Retina (tissue), 1 donor: Measurements from ENCODE around the gene SLC12A1.

Experiments used
- DNase-seq: peaks from one replicate; pipeline ENCODE4 v3.0.0-alpha.2; 2016

SLC12A1 gene

DNA sequence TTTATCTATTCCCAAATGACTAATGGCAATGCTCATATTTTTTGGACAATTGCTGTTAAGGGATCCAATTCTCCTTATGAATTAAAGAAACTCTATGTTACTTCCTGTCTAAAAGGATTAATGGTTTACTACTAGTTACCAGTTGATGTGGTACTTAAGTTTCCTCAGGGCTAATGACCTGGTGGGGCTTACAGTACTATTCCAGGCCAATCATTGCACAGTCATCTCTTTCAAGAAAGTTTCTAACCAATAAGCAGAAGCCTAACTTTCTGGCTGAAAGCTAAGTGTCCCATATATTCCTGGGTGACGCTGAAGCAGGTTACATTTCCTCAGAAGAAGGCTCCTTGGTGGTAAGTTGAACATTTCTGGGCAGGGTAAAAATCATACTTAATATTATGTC, at the start of gene SLC12A1:
Gene SLC12A1, plus strand, starts transcription at position 322 of the 400 bp plus-strand sequence. CDS start 1,418 bp downstream, outside the sequence.
- DNase-seq = no peak

DNA sequence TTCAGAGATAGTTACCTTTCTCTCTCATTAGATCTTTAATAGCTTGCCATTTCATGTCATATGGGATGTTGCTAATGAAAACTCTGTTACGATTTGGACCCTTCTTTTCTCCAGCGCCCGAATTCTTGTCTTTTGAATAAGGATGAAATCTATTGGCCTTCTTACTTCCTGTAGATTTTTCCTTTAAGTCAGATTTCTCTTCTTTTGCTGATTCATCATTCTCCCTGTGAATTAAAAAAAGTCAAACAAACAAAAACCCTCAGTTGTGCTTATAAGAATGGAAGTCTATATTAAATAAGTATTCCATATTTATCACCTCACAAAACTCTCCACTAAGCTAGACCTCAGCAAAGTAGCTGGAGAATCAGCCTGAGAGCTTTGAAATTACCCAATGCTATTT, 37.5 kb upstream of the SLC12A1 start:
- no peak for DNase-seq

DNA sequence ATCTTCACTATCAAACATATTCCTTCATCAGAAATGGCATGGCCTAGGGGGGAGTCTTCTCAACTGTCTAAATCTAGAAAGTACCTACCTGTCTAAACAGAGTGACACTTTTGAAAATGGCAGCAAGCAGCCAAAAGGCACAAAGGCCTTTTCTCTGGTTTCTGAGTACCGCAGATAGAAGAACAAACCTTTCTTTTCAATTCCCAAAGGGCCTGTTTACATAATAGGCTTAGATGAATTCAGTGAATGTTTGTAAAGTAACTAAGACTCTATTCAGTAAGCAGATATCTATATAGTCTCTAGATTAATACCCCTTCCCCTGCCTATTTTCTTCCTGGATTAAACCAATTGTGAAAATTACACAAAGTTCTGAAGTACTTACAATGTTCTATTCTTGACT, 35.1 kb upstream of the SLC12A1 start:
- no peak for DNase-seq

DNA sequence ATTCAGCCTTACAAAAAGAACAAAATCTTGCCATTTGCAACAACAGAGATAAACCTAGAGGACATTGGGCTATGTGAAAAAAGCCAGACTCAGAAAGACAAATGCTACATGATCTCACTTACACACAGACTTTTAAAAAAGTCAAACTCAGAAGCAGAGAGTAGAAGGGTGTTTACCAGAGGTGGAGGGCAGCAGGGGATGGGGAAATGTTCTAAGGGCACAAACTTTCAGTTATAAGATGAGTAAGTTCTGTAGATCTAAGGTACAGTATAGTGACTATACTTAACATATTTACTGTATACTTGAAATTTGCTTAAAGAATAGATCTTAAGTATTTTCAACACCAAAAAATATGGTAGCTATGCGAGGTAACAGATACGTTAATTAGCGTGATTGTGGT, 31.0 kb upstream of the SLC12A1 start:
- DNase-seq = no peak

DNA sequence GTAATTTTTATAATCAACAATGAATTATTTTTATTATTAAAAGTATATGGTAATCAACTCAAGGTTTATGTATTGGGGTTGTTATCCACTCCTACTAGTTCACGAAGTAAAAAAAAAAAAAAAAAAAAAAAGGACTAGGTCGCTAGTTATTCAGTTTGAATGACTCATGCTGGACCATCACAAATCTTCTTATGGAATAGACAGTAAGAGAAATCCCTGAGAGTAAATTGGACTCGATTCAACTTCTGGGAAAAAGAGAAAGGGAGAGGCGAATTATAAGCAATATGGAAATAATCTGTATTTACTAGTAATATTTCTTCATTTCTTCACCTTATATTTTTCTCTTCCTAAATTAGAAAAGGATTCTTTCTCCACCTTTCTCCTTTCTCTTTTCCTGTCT, 30.0 kb upstream of the SLC12A1 start:
- DNase-seq = no peak

DNA sequence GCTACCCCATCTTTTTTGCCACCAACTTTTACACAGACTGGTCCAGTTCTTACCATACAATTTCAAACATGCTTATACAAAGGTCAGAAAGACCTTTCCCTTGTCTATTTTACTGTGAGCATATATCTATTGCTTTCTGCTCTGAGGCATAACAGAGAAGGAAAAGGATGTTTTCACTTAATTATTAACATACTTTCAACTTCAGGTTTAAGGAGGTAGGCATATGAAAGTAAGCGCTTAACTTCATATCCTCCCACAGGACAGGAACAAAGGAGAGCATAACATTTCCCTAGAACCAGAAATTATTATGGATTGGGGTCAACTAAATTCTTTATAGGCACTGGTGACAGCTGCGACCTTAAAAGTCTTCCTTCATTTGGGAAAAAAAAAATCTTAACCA, 29.1 kb upstream of the SLC12A1 start:
- DNase-seq = no peak

- DNase-seq = peak; percentile 91
Measured at GRCh38 chr15:48177383-48177765, 28.7 kb upstream of the SLC12A1 start.

GRCh38 chr15:48177766-48178647, 28.1 kb upstream of the SLC12A1 start, which contains the start of gene MYEF2:
Gene MYEF2, minus strand, starts transcription at chr15:48178295. Its CDS starts 58 bp downstream, at chr15:48178237.
- peak; percentile 92 for DNase-seq

GRCh38 chr15:48178648-48178931, 27.5 kb upstream of the SLC12A1 start:
- no peak for DNase-seq

GRCh38 chr15:48182749-48183148, 23.4 kb upstream of the SLC12A1 start:
- DNase-seq = no peak

DNA sequence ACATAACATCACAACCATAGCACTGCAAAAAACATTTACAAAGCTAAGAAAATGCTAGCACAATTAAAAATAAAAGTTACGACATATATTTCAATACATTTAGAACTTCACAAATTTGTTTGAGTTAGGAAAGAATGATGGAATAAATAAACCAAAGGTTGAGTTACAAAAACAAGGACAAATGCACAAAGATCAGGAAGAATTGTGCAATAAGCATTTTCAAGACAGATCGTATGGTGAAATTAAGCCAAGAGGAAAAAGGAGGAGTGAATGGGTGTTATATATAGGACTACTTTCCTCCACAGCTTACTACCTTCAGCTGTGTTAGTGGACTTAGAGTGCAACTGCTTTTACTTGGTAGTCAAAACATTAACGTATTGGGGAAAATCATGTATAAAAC, 20.6 kb upstream of the SLC12A1 start:
- DNase-seq = no peak

- DNase-seq = no peak
Measured at GRCh38 chr15:48186271-48186670, 19.8 kb upstream of the SLC12A1 start.

DNA sequence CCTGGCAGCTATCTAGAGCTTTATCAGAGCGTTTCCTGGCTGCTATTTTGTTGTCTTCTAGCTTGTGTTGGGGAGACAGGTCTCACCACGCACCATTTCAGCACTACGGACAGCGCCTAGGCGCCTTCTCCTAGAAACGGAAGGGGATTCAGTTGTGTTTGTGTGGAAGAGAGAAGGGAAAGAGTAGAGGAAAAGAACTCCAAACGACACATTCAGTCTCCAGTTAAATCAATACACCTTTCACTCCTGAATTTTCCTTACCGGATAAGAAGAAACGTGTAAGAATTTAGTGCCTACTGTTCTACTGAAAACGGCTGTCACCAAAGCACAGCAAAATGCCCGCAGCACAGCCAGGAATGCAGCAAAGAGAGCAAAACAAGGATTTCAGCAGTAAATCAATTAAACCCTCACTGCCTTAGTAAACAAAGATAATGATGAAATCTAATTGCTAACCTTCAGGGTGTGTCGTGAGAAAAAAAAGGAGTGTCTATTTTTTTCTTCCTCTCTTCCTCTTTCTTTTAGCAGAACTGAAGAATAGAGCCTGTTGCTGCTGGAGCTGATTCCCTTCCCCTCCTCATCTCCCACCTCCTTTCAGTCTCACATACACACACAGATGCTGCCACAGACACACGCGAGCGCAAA, 15.0 kb upstream of the SLC12A1 start:
- peak; percentile 73 for DNase-seq

DNA sequence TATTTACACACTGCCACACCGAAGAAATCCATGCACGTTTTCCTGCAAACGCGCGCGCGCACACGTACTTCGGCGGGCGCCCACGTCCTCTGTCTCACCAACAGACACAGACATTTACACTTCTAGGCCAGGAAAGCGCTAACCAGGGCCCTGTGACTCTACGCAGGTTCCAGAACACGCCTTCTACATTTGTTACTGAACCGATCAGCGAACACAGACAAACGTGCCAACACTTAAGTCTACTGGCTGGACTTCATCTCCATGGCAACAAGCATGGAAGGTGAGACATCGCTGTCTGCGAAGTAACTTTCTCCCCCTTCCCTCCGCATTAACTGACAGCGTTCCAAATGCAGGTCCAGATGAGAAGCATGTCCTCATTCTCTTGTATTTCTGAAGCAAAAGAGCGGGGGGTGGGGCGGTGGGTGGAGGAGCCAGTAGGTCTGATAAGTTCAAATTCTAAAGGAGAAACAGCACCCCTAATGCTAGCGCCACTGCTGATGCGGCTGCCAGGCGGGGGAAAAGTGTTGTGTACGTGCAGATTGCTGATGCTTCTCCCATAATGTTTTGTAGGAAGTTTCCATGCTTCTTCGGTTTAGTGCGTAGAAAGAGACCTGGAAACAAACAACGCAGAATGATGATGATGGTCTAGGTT, 14.4 kb upstream of the SLC12A1 start, which contains the start of gene CTXN2:
Gene CTXN2, plus strand, starts transcription at position 92 of the 652 bp plus-strand sequence. CDS start 9,636 bp downstream, outside the sequence.
- peak; percentile 69 for DNase-seq

DNA sequence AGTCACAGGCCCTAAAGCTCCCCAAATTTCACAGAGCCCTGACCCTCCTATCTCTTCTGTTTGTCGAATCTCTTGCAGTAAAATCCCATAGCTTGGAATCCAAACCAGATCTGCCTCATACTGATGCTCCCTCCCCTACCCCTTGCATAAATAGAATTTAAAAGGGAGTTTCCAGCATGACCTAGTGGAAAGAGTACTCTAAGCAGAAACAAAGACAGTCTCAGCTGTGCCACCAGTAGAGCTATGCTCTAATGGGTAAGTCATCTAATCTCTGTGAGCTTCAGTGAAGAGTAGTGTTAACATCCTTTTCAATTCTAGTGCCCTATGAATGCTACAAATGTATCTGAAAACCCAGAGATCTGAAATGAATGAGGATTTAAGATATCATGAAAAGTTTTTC, 4.0 kb upstream of the SLC12A1 start:
- DNase-seq = no peak

DNA sequence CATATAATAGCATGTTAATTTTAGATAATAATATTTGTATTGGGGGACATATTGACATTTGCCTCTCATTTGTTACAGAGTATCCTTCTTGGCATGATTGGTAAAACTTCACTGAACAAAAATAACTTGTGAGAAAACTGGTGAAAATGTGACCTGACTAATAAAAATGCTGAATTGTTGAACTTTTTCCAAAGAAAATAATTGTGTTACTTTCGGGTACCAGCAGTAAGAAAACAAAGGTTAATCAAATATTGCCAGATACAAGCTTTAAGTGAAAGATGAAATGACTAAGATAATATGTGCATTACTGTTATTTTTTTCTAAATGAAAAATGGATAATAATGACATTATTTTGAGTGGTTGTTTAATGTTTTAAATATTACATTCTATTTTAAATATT, 15.2 kb downstream of the SLC12A1 start:
- DNase-seq = no peak

GRCh38 chr15:48221885-48222284, 15.8 kb downstream of the SLC12A1 start:
- DNase-seq = no peak

GRCh38 chr15:48222627-48223026, 16.5 kb downstream of the SLC12A1 start:
- DNase-seq = no peak

- no peak for DNase-seq
Measured at GRCh38 chr15:48225771-48226170, 19.7 kb downstream of the SLC12A1 start.

DNA sequence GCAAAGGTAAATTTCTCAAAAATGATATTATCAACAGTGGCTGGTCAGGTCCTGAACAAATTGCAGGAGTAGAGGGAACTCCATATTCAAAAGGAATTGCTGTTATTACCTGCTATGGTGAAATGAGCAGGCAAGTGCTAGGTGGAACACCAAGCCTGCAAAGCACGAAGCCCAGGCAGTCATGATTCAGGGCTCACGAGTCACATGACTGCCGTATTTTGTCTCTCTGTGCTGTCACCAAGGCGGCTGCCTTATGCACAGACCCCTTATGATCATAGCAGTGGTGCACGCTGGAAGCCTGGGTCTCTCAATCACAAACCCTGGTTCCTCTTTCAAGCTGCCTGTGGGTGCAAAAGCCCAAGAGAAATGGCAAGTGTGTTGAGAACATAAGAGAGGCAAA, 24.4 kb downstream of the SLC12A1 start:
- no peak for DNase-seq

GRCh38 chr15:48233246-48233645, 27.1 kb downstream of the SLC12A1 start:
- DNase-seq = no peak

- no peak for DNase-seq
Measured at GRCh38 chr15:48239334-48239733, 33.2 kb downstream of the SLC12A1 start.

- DNase-seq = no peak
Measured at GRCh38 chr15:48242015-48242414, 35.9 kb downstream of the SLC12A1 start.

- DNase-seq = no peak
Measured at GRCh38 chr15:48242535-48242934, 36.4 kb downstream of the SLC12A1 start.
